ENCODE results near the gene CTRL. TPM values are rescaled to one million over a fixed set of nuclear protein-coding genes. Genes with fewer than 3 reads are reported as not detected.

CTRL gene
- 1 to 10 TPM in 3 of 9 donors, under 1 TPM in 5, not detected in 1; 0.23 to 2.1 (median 0.74) TPM for total RNA-seq
- under 1 TPM; 0.61 to 0.90 TPM for polyA plus RNA-seq
- long read RNA-seq, donor 1, partial matches to known transcripts = 0 of 2 reads
- long read RNA-seq, donor 1, other reads (novel, unspliced or antisense) = 2 of 2 reads
- long read RNA-seq, donor 2 = 0 reads
- long read RNA-seq, donor 3 = 0 reads

DNA sequence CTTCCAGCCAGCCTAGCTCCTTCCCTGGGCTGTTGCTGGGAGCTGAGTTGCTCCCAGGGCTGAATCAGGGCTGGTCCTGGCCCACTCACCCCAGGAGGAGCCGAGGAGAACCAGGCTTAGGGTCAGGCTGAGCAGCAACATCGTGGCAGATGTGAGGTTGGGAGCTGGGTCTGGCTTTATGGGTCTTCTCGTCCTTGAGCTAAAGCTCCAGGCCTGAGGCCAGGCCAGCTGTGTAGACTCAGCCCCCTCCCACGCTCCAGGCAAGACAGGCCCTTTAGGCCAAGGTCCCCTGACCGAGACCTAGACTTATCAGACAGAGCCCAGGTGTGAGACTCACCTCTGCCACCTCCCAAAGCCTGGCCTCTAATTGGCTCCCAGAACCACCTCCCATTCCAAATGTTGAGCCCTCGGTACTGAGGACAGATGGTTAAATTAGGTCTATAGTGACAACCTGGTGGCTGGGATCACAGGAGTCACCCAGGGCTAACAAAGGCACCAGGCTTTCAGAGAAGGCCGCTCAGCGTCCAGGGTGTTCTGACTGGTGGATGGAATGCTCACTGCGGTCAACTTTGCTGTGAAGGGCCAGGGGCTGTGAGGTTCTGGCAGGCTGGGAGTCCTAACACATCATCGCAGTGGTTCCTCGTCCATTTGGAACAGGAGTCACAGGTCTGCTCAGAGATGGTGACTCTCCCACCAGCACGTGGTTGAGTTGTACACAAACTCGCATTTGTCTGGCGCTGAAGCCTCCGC is at the start of gene CTRL:
Gene CTRL, minus strand, starts transcription at position 151 of the 750 bp plus-strand sequence. Its CDS starts 10 bp downstream, at position 141.
- TF ChIP-seq POLR2A (IDR thresholded peaks at IDR 0.05) = no peak
- TF ChIP-seq, protein P1, sequence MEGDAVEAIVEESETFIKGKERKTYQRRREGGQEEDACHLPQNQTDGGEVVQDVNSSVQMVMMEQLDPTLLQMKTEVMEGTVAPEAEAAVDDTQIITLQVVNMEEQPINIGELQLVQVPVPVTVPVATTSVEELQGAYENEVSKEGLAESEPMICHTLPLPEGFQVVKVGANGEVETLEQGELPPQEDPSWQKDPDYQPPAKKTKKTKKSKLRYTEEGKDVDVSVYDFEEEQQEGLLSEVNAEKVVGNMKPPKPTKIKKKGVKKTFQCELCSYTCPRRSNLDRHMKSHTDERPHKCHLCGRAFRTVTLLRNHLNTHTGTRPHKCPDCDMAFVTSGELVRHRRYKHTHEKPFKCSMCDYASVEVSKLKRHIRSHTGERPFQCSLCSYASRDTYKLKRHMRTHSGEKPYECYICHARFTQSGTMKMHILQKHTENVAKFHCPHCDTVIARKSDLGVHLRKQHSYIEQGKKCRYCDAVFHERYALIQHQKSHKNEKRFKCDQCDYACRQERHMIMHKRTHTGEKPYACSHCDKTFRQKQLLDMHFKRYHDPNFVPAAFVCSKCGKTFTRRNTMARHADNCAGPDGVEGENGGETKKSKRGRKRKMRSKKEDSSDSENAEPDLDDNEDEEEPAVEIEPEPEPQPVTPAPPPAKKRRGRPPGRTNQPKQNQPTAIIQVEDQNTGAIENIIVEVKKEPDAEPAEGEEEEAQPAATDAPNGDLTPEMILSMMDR (IDR thresholded peaks at IDR 0.05) = no peak
- DNase-seq (no peak), ATAC-seq (no peak)
- H3K27me3 ChIP-seq = no peaks in the 10 kb centered on the region
- H3K4me3 ChIP-seq = no peak within 1 kb of the TSS
- 84 to 89% (median 88%) methylated on average over 12 to 15 of the region's 15 CpGs for WGBS, 4 donors
- H3K27ac ChIP-seq = no peak within 1 kb of the TSS
- peaks cover 0 to 70% (median 39%) of the 10 kb centered on the region in 9 donors for H3K36me3 ChIP-seq
- intact Hi-C loops (cut with DNase I) = loop anchor here in 4 of 10 donors (5.0 to 10.0 kb wide), 3 partner anchors 103 to 407 kb away; partner anchors contain the start of gene RIPOR1 (in 2 of the 4)
- no peaks in the 10 kb centered on the region for H3K9me3 ChIP-seq
- peaks cover 0 to 28% (median 16%) of the 10 kb centered on the region in 12 donors for H3K4me1 ChIP-seq

DNA sequence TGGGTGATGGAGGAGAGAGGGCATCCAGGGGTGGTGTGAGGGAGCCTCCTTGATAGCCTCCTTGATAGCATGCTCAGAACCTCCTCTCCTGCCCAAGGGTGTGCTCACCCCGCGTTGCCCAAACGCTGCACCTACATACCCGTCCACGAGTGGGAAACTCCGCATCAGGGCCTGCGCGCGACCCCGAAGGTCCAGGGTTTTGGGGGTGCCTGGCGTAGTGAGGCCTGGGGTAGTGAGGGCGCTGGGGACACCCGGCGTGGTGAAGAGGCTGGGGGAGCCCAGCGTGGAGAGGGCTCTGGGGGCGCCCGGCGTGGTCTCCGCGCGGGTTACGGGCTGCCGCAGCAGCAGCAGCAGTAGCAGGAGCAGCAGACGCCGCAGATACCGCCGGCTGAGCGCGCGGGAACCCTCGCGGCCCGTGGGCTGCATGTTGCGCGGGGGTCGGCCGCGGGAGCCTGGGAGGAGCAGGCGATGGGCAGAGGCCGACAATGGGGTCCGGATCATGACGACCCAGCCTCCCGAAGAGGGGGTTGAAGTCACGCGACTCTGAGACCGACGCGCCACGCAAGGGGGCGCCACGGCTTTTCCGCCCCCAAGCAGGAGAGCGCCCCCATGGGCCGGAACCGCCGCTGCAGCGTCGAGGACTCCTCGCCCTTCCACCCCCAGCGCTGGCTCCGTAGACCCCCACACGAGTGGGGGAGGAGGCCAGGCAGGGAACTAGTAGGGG is 48.5 kb upstream of the CTRL start, which contains the start of gene DPEP3:
Gene DPEP3, minus strand, starts transcription at position 545 of the 724 bp plus-strand sequence. Its CDS starts 119 bp downstream, at position 426.
- Histone ChIP-seq H3K36me3 (no peaks in the 10 kb centered on the region), H3K27ac (no peak within 1 kb of the TSS), H3K4me3 (no peak within 1 kb of the TSS), H3K9me3 (no peaks in the 10 kb centered on the region), H3K27me3 (no peaks in the 10 kb centered on the region), H3K4me1 (peaks cover 5 to 23% (median 16%) of the 10 kb centered on the region in 12 donors)
- intact Hi-C loops (cut with DNase I) = no loop called here
- 60 to 77% (median 61%) methylated on average over 33 to 62 of the region's 62 CpGs for WGBS, 4 donors
- DNase-seq (no peak), ATAC-seq (peak in 1 of 4 donors; percentile 6)
- TF ChIP-seq POLR2A (IDR thresholded peaks at IDR 0.05) = no peak
- TF ChIP-seq, protein P1 (IDR thresholded peaks at IDR 0.05) = peak in 5 of 12 donors; percentile 16 to 31 (median 22)

DNA sequence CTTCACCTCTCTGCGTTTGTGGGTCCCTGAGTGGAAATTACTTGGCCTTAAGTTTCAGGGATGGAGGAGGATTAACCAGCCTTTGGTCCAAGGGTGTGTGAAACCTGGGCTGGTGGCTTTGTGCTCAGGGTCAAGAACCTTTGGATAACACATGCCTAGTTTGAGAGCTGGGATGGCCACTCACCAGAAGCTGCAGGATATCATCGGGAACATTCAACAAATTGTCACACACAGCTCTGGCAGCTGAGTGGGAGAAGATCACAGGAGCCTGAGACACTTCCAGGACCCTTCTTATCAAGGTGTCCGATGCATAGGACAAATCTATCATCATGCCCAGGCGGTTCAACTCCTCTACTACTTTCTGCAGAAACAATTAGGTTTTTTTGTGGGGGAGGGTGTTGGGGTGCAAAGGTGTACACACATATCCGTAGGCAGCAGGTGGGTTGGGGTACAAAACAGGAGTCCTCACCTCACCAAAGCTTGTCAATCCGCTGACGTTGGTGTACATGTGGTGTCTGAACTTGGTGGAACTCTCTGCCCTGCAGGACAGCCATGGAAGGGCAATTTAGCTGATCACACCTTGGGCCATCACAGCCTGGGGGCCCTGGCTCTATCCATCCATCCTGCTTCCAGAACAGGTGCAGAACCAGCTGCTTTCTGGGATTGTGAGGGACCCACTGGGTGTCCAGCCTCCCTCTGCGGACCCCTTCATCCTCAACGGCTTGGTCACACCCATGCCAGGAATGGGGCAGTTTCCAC is 46.0 kb upstream of the CTRL start:
- no peaks in the 10 kb centered on the region for H3K9me3 ChIP-seq
- no peak overlapping the region for H3K27ac ChIP-seq
- ATAC-seq (no peak), DNase-seq (no peak)
- H3K27me3 ChIP-seq = no peaks in the 10 kb centered on the region
- no peaks in the 10 kb centered on the region for H3K4me1 ChIP-seq
- H3K36me3 ChIP-seq = no peaks in the 10 kb centered on the region
- intact Hi-C loops (cut with DNase I) = no loop called here
- WGBS, 4 donors = 69 to 78% (median 73%) methylated on average over 7 to 9 of the region's 9 CpGs
- TF ChIP-seq POLR2A (IDR thresholded peaks at IDR 0.05) = no peak
- TF ChIP-seq, protein P1 (IDR thresholded peaks at IDR 0.05) = no peak
- H3K4me3 ChIP-seq = no peak overlapping the region
